Measurements from ENCODE around the gene IMPDH1.

DNA sequence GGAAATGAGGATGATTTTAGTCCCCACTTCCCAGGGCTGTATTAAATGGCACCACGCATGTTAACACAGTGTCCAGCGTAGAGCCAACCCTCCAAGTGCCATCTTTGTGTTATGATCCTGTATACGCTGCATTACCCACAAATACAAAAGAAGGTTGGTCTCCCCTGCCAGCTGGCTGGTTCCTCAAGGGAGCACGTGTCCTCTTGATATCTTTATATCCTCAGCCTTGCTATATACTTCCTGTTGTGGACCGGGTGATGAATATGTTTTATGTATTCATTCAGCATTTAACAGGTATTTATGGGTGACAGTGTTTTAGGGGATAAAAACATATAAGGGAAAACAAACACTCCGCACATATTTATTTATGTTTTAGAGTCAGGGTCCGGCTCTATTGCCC, 25.1 kb downstream of the IMPDH1 start:
- no peak for TF ChIP-seq POLR2A (IDR thresholded peaks at IDR 0.05)
- TF ChIP-seq, protein P1, sequence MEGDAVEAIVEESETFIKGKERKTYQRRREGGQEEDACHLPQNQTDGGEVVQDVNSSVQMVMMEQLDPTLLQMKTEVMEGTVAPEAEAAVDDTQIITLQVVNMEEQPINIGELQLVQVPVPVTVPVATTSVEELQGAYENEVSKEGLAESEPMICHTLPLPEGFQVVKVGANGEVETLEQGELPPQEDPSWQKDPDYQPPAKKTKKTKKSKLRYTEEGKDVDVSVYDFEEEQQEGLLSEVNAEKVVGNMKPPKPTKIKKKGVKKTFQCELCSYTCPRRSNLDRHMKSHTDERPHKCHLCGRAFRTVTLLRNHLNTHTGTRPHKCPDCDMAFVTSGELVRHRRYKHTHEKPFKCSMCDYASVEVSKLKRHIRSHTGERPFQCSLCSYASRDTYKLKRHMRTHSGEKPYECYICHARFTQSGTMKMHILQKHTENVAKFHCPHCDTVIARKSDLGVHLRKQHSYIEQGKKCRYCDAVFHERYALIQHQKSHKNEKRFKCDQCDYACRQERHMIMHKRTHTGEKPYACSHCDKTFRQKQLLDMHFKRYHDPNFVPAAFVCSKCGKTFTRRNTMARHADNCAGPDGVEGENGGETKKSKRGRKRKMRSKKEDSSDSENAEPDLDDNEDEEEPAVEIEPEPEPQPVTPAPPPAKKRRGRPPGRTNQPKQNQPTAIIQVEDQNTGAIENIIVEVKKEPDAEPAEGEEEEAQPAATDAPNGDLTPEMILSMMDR (IDR thresholded peaks at IDR 0.05), result no peak
